Loucy (cell line): ENCODE data around the gene MRPL19.

ENCODE experiments used
- CTCF ChIP-seq: fragments of 200-600 bp; sonication (generic); conservative IDR thresholded peaks from 2 replicates; pipeline ENCODE4 v1.5.1; 2014; ENCODE audit warnings: mild to moderate bottlenecking, antibody characterized with exemption, low read length
- EZH2phosphoT487 ChIP-seq: fragments of 200-600 bp; IDR thresholded peaks from 2 replicates; pipeline ENCODE4 v1.6.1; 2018; ENCODE audit warnings: antibody characterized with exemption, mild to moderate bottlenecking, moderate library complexity, borderline replicate concordance

DNA sequence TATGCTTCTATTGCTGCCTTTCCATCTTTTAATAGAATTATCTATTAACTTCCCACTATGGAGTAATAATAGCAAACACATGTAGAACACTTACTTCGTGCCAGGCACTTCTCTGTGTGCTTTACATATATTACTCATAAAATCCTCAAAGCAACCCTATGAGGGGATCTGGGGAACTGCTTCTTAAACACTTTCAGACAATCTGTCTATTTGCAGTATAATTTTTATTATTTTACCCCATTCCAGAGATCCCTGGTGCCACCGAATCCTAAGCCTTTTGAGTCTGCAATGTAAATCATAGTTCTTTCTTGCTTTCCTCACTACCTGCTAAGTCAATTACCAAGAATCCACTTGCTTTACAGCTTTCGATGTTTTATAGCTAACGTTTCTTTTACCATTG is 89.7 kb downstream of the MRPL19 start:
- TF ChIP-seq CTCF (no peak), EZH2phosphoT487 (no peak)
